DOHH2 (cell line): ENCODE measurements around the gene RORC.
"Not testable (repeated sequence)": the region's sequence is repeated elsewhere in the genome, so short reads cannot be mapped to it uniquely, and the experiment has no call there.

Experiments used
- H3F3A ChIP-seq: fragments of 200-600 bp; sonication (generic), shearing (Covaris generic); 2 replicates; pipeline ENCODE4 v1.6.0; 2016; ENCODE audit warnings: antibody characterized with exemption, mild to moderate bottlenecking; ENCODE audit not compliant: control insufficient read depth, insufficient read depth
- H3K27ac ChIP-seq: fragments of 200-600 bp; sonication (generic); 2 replicates; pipeline ENCODE4 v1.5.1; 2014; ENCODE audit warnings: low read depth, mild to moderate bottlenecking, low read length, moderate library complexity
- H3K27me3 ChIP-seq: fragments of 200-600 bp; sonication (generic); 2 replicates; pipeline ENCODE4 v1.6.1; 2014; ENCODE audit warnings: mild to moderate bottlenecking, low read length, mixed read lengths; ENCODE audit not compliant: control insufficient read depth
- H3K36me3 ChIP-seq: fragments of 200-600 bp; sonication (generic); 2 replicates; pipeline ENCODE4 v1.6.1; 2014; ENCODE audit warnings: mild to moderate bottlenecking, low read length, moderate library complexity, mixed read lengths; ENCODE audit not compliant: control insufficient read depth
- H3K4me1 ChIP-seq: fragments of 200-600 bp; sonication (generic); 2 replicates; pipeline ENCODE4 v1.6.1; 2014; ENCODE audit warnings: mild to moderate bottlenecking, low read length, mixed read lengths; ENCODE audit not compliant: control insufficient read depth
- H3K4me2 ChIP-seq: fragments of 200-600 bp; sonication (generic); 2 replicates; pipeline ENCODE4 v1.6.0; 2014; ENCODE audit warnings: mild to moderate bottlenecking, low read length, moderate library complexity
- H3K4me3 ChIP-seq: fragments of 200-600 bp; sonication (generic); 2 replicates; pipeline ENCODE4 v1.5.1; 2014; ENCODE audit warnings: mild to moderate bottlenecking, low read length, mixed read lengths
- H3K79me2 ChIP-seq: fragments of 200-600 bp; sonication (generic); 2 replicates; pipeline ENCODE4 v1.6.1; 2014; ENCODE audit warnings: mild to moderate bottlenecking, low read length, mixed read lengths; ENCODE audit not compliant: control insufficient read depth
- H3K9me2 ChIP-seq: fragments of 200-600 bp; sonication (generic); replicated peaks from 2 replicates; pipeline ENCODE4 v1.6.1; 2014; ENCODE audit warnings: mild to moderate bottlenecking, low read length, mixed read lengths; ENCODE audit not compliant: control insufficient read depth
- H3K9me3 ChIP-seq: fragments of 200-600 bp; sonication (generic); 2 replicates; pipeline ENCODE4 v1.6.1; 2014; ENCODE audit warnings: antibody characterized with exemption, low read length, mixed read lengths; ENCODE audit not compliant: control insufficient read depth, insufficient read depth
- H4K20me1 ChIP-seq: fragments of 200-600 bp; sonication (generic); 2 replicates; pipeline ENCODE4 v1.6.0; 2014; ENCODE audit warnings: low read depth, mild to moderate bottlenecking, antibody characterized with exemption, low read length, moderate library complexity; ENCODE audit not compliant: control insufficient read depth, insufficient read depth
- CTCF ChIP-seq: fragments of 200-600 bp; sonication (generic); IDR thresholded peaks from one replicate; pipeline ENCODE4 v1.5.1; 2014; ENCODE audit warnings: antibody characterized with exemption, mild to moderate bottlenecking, low read depth, low read length; ENCODE audit not compliant: poor library complexity, severe bottlenecking
- EZH2phosphoT487 ChIP-seq: fragments of 200-600 bp; sonication (generic); IDR thresholded peaks from 2 replicates; pipeline ENCODE4 v1.6.1; 2017; ENCODE audit warnings: borderline replicate concordance, mild to moderate bottlenecking, antibody characterized with exemption, low read length, moderate library complexity, mixed read lengths

The RORC gene

GRCh38 chr1:151783796-151784195 is 47.8 kb downstream of the RORC start:
- Histone ChIP-seq H3K36me3 (no peaks in the 10 kb centered on the region), H3K9me3 (no peaks in the 10 kb centered on the region), H3K4me3 (no peak overlapping the region), H3K4me2 (no peak overlapping the region), H3K27me3 (peaks cover 9% of the 10 kb centered on the region), H3K9me2 (no peaks in the 10 kb centered on the region), H3K4me1 (no peaks in the 10 kb centered on the region), H3K27ac (no peak overlapping the region), H4K20me1 (no peaks in the 10 kb centered on the region), H3F3A (no peaks in the 10 kb centered on the region), H3K79me2 (no peaks in the 10 kb centered on the region)
- TF ChIP-seq CTCF (no peak), EZH2phosphoT487 (no peak)

GRCh38 chr1:151782741-151783140 is 48.9 kb downstream of the RORC start:
- H3K27me3 ChIP-seq: peaks cover 9% of the 10 kb centered on the region
- H3K9me3 ChIP-seq: no peaks in the 10 kb centered on the region
- no peaks in the 10 kb centered on the region for H3K4me1 ChIP-seq
- no peak overlapping the region for H3K4me3 ChIP-seq
- no peaks in the 10 kb centered on the region for H4K20me1 ChIP-seq
- H3K36me3 ChIP-seq: 0 out of 2 replicates have a peak, but pooled peaks cover 2% of the 10 kb centered on the region
- no peaks in the 10 kb centered on the region for H3F3A ChIP-seq
- H3K79me2 ChIP-seq: no peaks in the 10 kb centered on the region
- H3K27ac ChIP-seq: no peak overlapping the region
- TF ChIP-seq CTCF (no peak), EZH2phosphoT487 (no peak)
- no peak overlapping the region for H3K4me2 ChIP-seq
- no peaks in the 10 kb centered on the region for H3K9me2 ChIP-seq

- H3K27ac ChIP-seq, H3K79me2 ChIP-seq, H3K4me3 ChIP-seq, H3K9me3 ChIP-seq, H4K20me1 ChIP-seq, H3K36me3 ChIP-seq, H3K4me1 ChIP-seq, H3K27me3 ChIP-seq, H3K9me2 ChIP-seq, H3F3A ChIP-seq, H3K4me2 ChIP-seq: not testable (repeated sequence)
Observed at GRCh38 chr1:151782026-151782425, 49.6 kb downstream of the RORC start.

- not testable (repeated sequence) for H3K4me1 ChIP-seq, H3K27me3 ChIP-seq, H3F3A ChIP-seq, H3K79me2 ChIP-seq, H3K9me3 ChIP-seq, H3K27ac ChIP-seq, H3K36me3 ChIP-seq, H3K4me2 ChIP-seq, H4K20me1 ChIP-seq, H3K4me3 ChIP-seq, H3K9me2 ChIP-seq
Observed at GRCh38 chr1:151780736-151781135, 50.9 kb downstream of the RORC start.
